Activated CD4-positive, alpha-beta T cell treated with anti-CD3 and anti-CD28 coated beads, Interleukin-2, amount 50 U/mL, for 48 hours (primary cell): ENCODE measurements around the gene POR.
"Not testable (repeated sequence)": the region's sequence is repeated elsewhere in the genome, so short reads cannot be mapped to it uniquely, and the experiment has no call there.

ENCODE experiments used
- DNase-seq, 2 experiments: peaks; one replicate each; pipeline ENCODE4 v3.0.0-alpha.2; 2020

POR gene

GRCh38 chr7:75885036-75885435 is 29.9 kb upstream of the POR start:
- DNase-seq = no peak

- no peak for DNase-seq
These were observed 27.1 kb upstream of the POR start for GRCh38 chr7:75887669-75888369.

DNA sequence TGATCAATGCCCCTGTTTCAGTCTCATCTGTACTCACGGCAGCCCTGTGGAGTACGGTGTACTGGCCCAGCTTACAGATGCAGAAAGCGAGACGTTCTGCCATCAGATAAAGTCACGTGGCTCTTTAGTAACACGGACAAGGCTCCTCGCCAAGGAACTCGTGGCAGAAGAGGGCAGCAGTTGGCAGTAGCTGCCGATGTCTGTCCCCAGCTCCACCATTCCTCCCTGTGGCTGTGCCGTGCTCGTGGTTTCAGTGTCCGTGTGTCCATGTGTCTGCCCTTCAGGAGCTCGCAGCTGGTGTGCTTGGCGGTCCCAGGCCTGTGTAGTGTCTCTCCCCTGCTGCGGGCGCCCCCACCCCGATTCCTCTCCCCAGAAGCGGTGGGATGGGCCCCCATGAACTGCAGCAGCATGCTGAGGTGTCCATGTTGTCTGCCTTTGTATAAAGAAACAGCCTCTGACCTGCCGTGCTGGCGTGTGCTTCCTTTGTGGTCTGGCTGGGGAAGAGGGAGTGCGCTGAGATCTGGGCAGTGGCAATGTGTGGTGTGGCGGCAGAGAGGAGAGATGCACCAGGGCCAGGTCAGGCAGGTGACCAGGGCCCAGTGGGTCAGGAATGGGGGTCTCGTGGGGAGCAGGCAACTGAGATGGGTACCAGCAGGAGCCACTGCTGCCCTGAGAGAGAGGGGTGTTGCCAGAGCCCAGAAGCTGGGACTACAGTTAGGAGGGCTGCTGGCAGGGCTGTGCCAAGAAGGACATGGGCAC is 26.3 kb upstream of the POR start:
- no peak for DNase-seq

DNA sequence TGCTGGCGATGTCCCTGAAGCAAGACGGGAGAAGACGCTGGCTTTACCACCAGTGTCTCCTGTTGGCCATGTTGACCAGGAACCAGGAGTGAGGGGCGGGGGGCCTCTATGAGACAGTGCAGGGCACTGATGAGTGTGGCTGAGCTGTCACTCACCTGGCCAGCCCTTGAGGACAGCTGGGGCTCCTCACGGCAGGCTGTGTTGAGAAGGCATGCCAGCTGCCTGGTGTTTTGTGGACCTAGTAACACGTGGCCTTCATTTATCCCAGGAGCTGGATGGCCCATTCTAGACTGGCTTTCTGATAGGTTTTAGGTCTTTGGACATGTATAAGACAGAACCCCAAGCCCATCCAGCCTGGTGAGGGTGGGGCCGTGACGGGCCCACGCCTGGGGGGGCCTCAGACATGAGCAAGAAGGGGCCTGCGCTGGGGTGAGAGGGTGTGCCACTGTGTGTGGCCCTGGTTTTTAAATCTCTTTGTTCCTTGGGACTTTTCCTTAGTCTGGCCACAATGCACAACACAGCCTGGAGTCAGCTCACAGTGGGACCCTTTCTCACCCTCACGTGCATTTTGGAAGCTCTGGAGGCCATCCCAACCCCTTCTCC is 25.6 kb upstream of the POR start:
- no peak for DNase-seq

DNA sequence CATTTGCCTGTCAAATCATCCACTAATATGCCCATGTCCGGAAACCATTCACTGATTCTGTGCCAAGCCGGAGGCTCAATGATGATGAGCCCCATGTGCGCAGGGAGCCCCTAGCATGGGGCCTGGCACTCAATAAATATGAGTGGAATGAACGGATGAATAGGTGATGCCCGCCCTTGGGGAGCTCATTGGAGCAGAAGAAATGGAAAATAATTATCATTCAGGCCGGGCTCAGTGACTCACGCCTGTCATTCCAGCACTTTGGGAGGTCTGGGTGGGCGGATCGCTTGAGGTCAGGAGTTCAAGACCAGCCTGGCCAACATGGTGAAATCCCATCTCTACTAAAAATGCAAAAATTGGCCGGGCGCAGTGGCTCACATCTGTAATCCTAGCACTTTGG is 25.1 kb upstream of the POR start:
- DNase-seq = no peak

GRCh38 chr7:75891237-75891636 is 23.7 kb upstream of the POR start:
- DNase-seq = not testable (repeated sequence)

GRCh38 chr7:75891815-75892411 is 23.0 kb upstream of the POR start:
- DNase-seq = no peak

GRCh38 chr7:75892634-75893272 is 22.2 kb upstream of the POR start:
- no peak for DNase-seq

- no peak for DNase-seq
These were observed 18.1 kb upstream of the POR start for GRCh38 chr7:75896803-75897327.

DNA sequence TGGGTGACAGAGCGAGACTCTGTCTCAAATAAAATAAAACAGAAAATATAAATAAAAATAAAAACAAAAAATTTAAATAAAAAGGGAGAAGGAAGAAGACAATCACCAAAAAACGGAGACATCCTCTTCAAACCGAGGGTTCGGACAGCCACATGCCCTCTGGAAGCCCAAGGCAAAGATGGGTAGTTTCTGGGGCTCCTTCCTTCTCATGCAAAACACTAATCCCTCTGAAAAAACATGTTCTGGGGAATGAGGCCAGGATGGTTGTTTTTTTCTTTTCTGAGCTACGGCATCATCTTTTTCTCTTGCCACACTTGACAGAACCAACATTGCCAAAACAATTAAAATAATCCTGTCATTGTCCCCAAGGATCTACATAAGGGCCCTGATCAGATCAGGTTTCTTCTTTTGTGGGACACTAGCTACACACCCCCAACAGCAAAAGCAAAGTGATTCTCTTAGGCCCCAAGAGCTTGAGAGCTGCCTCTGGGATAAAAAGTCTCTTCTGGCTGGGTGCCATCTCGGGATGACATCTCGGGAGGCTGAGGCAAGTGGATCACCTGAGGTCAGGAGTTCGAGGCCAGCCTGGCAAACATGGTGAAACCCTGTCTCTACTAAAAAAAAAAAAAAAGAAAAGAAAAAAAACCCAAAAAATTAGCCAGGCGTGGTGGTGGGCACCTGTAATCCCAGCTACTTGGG is 14.2 kb upstream of the POR start:
- no peak for DNase-seq

DNA sequence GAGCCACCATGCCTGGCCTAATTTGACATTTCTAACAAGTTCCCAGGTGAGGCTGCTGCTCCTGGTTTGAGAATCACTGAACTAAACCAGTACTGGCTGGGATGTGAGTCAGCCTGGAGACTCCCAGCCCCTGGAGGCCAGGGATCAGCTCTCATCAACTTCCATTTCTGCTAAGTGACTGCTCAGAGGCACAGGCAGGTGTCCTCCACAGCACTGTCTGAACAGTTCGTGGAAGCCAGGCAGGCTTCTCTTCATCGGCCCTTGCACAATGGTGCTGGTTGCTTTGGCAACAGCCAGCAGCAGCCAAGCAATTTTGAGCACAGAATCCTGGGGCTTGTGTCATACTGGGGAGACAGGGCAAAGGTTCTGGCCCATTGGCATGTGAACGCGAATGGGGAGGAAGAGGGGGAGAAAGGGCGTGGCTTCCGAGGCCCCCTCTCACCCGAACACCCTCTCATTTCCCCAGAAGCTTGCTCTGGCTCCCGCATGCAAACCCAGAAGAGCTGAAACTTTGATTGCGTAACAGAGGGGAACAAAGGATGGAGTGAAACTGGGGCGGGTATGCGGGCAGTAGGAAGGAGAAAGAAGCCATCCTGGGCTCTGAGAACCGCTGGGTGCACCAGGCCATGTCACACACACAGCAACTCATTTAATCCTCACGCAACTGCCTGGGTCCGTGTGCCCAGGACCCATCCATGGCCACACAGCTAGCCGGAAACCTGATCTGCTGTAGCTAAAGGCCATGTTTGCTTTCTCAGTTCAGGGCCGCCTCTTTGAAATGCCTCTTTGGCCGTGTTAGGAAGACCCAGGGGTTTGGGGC is 9.0 kb upstream of the POR start:
- no peak for DNase-seq

- no peak for DNase-seq
These were observed 7.8 kb upstream of the POR start for GRCh38 chr7:75906991-75907667.

- DNase-seq = not testable (repeated sequence)
These were observed 7.3 kb upstream of the POR start for GRCh38 chr7:75907668-75908039.

- DNase-seq = no peak
These were observed 5.3 kb upstream of the POR start for GRCh38 chr7:75909521-75910132.

GRCh38 chr7:75911186-75911585 is 3.8 kb upstream of the POR start:
- DNase-seq = not testable (repeated sequence)

GRCh38 chr7:75913437-75913836 is 1.5 kb upstream of the POR start:
- no peak for DNase-seq

- no peak for DNase-seq
These were observed 743 bp upstream of the POR start for GRCh38 chr7:75914169-75914654.

DNA sequence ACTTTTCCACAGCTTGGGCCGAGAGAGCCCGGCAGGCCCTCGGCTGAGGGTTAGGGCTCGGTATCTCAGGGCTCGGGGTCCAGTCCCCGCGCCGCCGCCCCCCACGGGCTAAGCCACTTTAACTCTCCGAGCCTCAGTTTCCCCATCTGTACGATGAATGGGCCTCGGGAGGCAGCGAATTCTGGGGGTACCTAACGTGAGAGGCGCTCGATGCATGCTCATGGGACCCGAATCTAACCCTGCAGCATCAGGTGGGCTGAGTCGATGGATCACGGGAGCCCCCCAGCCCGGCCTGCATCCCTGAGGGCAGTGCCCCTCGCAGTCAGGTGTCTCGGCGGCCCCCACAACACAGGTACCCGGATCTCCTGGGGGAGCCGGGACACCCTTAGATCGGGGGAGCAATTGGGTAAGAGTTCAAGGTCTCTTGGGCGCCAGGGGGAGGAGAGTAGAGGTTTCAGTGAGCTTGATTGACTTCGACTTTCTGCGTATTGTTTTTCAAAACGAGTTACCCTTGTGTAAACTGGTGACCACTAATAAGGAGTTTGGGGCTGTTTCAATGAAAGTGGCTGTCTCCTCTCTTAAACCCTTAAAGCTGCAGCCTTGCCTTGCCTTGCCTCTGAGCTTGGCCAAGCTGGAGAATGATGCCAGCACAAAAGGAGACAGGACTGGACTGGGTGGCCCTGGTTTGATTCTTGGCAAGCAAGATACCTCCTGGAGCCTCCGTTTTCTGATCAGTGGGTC is 631 bp downstream of the POR start:
- DNase-seq = peak; percentile 15 to 20

DNA sequence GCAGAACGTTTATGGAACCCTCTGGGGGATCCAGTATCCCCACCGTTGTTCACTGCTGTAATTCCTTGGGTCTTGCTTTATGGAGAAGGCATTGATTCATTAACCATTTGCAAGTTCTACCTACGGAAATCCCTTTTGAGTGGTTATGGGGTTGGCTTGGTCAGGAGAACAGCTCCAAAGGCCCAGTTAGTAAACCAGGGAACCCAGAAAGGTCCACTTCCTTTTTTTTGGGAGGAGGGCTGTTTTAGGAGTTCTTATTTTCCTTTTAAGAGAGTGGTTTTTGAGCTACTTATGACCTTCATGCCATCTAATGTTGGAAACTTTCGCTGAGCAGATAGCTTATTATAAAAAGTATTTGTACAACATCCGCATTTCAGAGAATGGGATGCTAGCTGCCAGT is 1.3 kb downstream of the POR start:
- DNase-seq = no peak
